HEK293T (cell line): Measurements from ENCODE around the gene PIP5K1B.

Experiments used
- ARNT ChIP-seq: fragments of 450-650 bp; IDR thresholded peaks from 2 replicates; pipeline ENCODE4 v1.6.1; 2017; ENCODE audit warnings: mild to moderate bottlenecking
- BHLHE40 ChIP-seq: fragments of 450-650 bp; IDR thresholded peaks from 2 replicates; pipeline ENCODE4 v1.6.1; 2016; ENCODE audit warnings: mild to moderate bottlenecking, moderate library complexity, borderline replicate concordance
- CTBP1 ChIP-seq: fragments of 450-650 bp; IDR thresholded peaks from 2 replicates; pipeline ENCODE4 v1.6.1; 2016; ENCODE audit warnings: borderline replicate concordance
- FOXA1 ChIP-seq: fragments of 450-650 bp; IDR thresholded peaks from 2 replicates; pipeline ENCODE4 v1.6.1; 2016; ENCODE audit warnings: mild to moderate bottlenecking
- FOXM1 ChIP-seq: fragments of 450-650 bp; IDR thresholded peaks from 2 replicates; pipeline ENCODE4 v1.6.1; 2017; ENCODE audit warnings: mild to moderate bottlenecking, borderline replicate concordance
- PKNOX1 ChIP-seq: fragments of 450-650 bp; IDR thresholded peaks from 2 replicates; pipeline ENCODE4 v1.6.1; 2016
- SUZ12 ChIP-seq: fragments of 450-650 bp; IDR thresholded peaks from 2 replicates; pipeline ENCODE4 v1.6.1; 2016; ENCODE audit warnings: mild to moderate bottlenecking

GRCh38 chr9:68950188-68950587, 245.1 kb downstream of the PIP5K1B start:
- TF ChIP-seq ARNT = no peak
- no peak for TF ChIP-seq PKNOX1
- no peak for TF ChIP-seq SUZ12
- no peak for TF ChIP-seq FOXM1
- no peak for TF ChIP-seq FOXA1
- no peak for TF ChIP-seq CTBP1
- no peak for TF ChIP-seq BHLHE40
